Measurements from ENCODE around the gene SPATA45. TPM values are rescaled to one million over a fixed set of nuclear protein-coding genes. Genes with fewer than 3 reads are reported as not detected.

SPATA45 gene
- total RNA-seq, 4 donors from 2014 or later = not detected

DNA sequence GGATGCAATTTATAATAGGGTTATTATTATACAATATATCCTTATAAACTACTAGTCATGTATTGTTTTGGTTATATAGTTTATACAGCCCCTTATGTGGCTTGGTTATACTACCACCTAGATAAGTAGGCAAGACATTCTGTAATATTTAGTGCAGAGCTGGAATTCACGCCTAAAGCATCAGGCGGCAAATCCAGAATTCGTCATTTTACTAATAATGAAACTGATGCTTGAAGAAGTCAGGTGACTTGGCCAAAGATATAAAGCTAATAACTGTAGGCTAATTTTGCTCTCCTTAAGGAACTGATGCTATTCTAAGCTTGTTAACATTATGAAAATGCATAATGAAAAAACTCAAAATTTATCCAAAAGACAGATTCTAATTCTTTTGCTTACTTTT lies 66.7 kb downstream of the SPATA45 start:
- WGBS, 2 donors = 89 to 91% methylated on average over 3 of the region's 3 CpGs
- no peak overlapping the region for H3K4me3 ChIP-seq
- H3K27me3 ChIP-seq = no peaks in the 10 kb centered on the region
- H3K27ac ChIP-seq = no peak overlapping the region
- H3K4me1 ChIP-seq = peaks cover 0 to 6% (median 0%) of the 10 kb centered on the region in 4 donors
- no peaks in the 10 kb centered on the region for H3K9me3 ChIP-seq
- peaks cover 0 to 46% (median 0%) of the 10 kb centered on the region in 3 donors for H3K36me3 ChIP-seq
- no peak for TF ChIP-seq CTCF (IDR thresholded peaks at IDR 0.05)
- TF ChIP-seq EP300 (IDR thresholded peaks at IDR 0.05) = no peak
- no peak for TF ChIP-seq POLR2A (IDR thresholded peaks at IDR 0.05)
- DNase-seq (ENCODE audit: low spot score in 2 of 2) = no peak

Small RNA genes lying within 50 kb of the gene (small RNA-seq; reads per million reads assigned to genes)
- not detected for gene AC104333.1
- gene AC104333.2 = not detected

Other genes with a start within 250 kb of the SPATA45 start
- 10 to 100 TPM; 12.3 to 19.2 (median 13.7) TPM for gene ATF3, start 238.9 kb downstream of the SPATA45 start, total RNA-seq
- gene BATF3, start 147.8 kb downstream of the SPATA45 start, total RNA-seq = 1 to 10 TPM; 2.2 to 9.0 (median 3.4) TPM
- gene NSL1, start 55.9 kb downstream of the SPATA45 start, total RNA-seq = 10 to 100 TPM; 28.8 to 44.7 (median 32.6) TPM
- 10 to 100 TPM in 3 of 4 donors, 1 to 10 TPM in 1; 9.2 to 25.1 (median 13.0) TPM for gene TATDN3, start 55.8 kb downstream of the SPATA45 start, total RNA-seq
- gene FLVCR1, start 10.6 kb upstream of the SPATA45 start, total RNA-seq = 10 to 100 TPM in 3 of 4 donors, 1 to 10 TPM in 1; 3.7 to 29.4 (median 14.0) TPM
- gene VASH2, start 102.9 kb upstream of the SPATA45 start, total RNA-seq = under 1 TPM; under 0.01 to 0.63 (median 0.35) TPM
- 10 to 100 TPM; 52.2 to 74.5 (median 68.8) TPM for gene ANGEL2, start 168.2 kb upstream of the SPATA45 start, total RNA-seq
- gene RPS6KC1, start 203.6 kb upstream of the SPATA45 start, total RNA-seq = 10 to 100 TPM; 22.9 to 30.1 (median 26.7) TPM